HG02938 (cell line): ENCODE data around the gene TNFAIP6.

Experiments
- ATAC-seq: cut with Tn5 transposase; IDR thresholded peaks from one replicate; pipeline ENCODE4 v1.9.1; 2021; ENCODE audit warnings: mild to moderate bottlenecking, moderate library complexity; ENCODE audit not compliant: unreplicated experiment

TNFAIP6 gene

GRCh38 chr2:151359768-151360461 lies 2.5 kb downstream of the TNFAIP6 start:
- no peak for ATAC-seq

- no peak for ATAC-seq
Measured at GRCh38 chr2:151361674-151362370, 4.4 kb downstream of the TNFAIP6 start.

GRCh38 chr2:151363709-151364108 lies 6.3 kb downstream of the TNFAIP6 start:
- ATAC-seq: peak; percentile 59

- no peak for ATAC-seq
Measured at GRCh38 chr2:151367571-151367970, 10.2 kb downstream of the TNFAIP6 start.

DNA sequence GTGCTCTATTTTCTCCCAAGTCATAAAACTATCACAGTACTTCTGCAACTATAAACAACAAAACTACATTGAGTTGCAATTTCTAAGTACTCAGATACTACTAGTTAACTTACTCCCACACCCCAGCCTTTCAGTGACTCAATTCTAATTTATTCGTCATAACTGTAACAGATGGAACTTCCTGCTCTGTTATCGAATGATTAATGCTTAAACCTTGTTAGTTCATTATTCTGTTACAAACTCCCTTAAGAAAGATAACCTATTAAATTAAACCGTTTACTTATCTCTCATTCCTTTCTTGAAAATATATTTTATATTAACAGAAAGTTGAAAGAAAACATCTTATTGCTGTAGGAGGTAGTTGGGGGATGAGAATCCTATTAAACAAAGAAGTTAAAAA lies 17.0 kb downstream of the TNFAIP6 start:
- peak; percentile 99 for ATAC-seq

DNA sequence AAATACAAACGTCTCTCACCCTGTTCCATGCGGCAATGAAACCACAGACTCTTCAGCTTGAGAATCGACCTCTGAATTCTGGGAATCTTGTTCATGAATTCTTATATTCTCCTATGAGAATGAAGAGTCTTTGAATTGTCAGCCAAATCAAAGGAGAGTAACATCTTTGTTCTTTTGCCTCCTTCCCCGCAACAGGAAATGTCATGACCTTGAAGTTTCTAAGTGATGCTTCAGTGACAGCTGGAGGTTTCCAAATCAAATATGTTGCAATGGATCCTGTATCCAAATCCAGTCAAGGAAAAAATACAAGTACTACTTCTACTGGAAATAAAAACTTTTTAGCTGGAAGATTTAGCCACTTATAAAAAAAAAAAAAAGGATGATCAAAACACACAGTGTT lies 21.8 kb downstream of the TNFAIP6 start:
- ATAC-seq: no peak

DNA sequence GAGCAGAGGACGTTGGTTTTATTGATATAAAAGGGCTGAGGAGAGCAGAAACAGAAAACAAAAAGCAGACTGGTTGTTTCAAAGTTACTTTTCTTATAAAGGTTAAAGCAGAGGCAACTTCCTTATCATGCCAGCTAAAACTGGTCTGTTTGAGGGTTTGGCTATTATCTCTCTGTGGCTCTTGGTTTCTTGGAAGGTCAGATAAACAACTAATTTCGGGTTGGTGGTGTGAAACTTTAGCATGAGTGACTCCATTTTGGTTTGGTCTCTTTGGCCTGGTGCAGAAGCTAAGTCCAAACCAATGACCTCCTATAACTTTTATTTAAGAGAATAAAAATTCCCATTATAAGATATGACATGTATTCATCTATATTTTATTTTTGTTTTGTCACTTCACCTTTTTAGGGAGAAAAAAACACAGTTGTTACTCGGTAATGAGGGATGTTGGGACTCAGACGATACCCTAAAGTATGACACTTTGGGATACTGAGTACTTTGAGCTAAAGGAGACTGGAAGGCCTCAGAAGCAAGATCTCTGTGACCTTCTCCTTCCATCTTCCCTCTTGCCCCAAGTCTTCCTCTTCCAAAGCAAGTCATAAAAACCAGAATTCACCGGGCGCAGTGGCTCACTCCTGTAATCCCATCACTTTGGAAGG lies 23.3 kb downstream of the TNFAIP6 start:
- ATAC-seq: no peak

DNA sequence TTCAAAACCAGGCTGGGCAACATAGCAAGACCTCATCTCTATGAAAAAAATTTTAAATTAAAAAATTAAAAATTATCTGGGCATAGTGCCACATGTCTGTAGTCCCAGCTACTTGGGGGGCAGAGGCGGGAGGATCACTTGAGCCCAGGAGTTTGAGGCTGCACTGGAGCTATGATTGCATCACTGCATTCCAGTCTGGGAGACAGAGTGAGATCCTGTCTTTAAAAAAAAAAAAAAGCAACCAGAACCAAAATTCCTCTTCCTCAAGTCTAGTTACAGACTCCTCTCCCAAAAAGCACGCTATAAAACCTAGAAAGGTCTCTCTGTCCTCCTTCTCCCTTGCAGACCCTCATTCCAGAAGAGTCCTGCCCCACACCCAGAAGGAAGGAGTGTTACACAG lies 23.9 kb downstream of the TNFAIP6 start:
- no peak for ATAC-seq

GRCh38 chr2:151388011-151388410 lies 30.6 kb downstream of the TNFAIP6 start:
- no peak for ATAC-seq

GRCh38 chr2:151391436-151391835 lies 34.0 kb downstream of the TNFAIP6 start:
- ATAC-seq: no peak

DNA sequence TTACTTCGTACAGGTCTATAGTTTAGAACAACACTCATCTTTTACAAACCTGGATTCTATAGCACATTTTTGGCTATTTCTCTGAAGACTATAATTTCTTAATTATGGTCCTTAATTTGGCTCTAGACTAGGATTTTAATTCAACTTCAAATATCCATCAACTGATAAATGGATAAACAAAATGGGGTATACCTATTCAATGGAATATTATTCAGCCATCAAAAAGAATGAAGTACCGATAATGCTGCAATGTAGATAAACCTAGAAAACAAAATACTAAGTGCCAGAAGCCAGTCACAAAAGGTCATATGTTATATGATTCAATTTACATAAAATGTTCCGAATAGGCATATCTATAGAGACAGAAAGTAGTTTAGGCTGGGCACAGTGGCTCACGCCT lies 37.1 kb downstream of the TNFAIP6 start:
- ATAC-seq: no peak

- no peak for ATAC-seq
Measured at GRCh38 chr2:151395509-151396374, 38.4 kb downstream of the TNFAIP6 start.

DNA sequence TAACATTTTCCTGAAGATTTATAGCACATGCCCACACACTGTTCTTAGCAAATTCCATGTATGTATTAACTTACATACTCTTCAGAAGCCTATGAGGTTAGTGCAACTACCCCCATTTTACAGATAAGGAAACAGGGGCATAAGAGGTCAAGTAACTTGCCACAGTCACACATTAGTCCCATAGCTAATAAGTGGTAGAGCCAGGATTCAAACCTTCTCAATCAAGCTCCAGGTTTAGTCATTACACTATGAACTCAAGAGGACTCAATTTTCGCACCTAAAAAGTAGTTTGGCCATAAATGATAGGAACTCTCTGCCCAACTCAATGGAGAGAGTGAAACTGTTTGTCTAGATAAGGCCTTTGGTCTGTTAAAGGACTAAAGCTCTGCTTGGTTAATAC lies 42.6 kb downstream of the TNFAIP6 start:
- no peak for ATAC-seq

DNA sequence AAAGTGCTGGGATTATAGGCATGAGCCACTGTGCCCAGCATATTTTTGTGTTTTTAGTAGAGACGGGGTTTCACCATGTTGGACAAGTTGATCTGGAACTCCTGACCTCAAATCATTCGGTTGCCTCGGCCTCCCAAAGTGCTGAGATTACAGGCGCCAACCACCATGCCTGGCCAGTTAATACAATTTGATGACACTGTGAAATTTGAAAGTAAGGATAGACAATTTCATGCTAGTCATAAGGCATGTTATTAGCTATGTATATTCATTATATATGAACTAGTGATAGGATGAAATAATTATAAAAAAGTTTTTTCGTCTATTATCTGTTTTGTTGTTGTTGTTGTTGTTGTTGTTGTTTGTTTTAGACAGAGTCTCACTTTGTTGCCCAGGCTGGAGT lies 43.8 kb downstream of the TNFAIP6 start:
- no peak for ATAC-seq

GRCh38 chr2:151403914-151404313 lies 46.5 kb downstream of the TNFAIP6 start:
- no peak for ATAC-seq

DNA sequence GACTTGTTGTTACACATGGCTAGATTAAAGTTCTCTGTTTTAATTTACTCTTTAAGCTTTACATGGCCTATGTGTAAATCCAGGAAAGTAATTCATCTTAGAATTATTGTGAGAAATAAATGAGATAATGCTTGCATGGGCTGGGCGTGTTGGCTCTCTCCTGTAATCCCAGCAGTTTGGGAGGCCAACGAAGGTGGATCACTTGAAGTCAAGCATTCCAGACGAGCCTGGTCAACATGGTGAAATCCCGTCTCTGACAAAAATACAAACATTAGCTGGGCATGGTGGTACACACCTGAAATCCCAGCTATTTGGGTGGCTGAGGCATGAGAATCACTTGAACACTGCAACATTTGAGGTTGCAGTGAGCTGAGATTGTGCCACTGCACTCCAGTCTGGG lies 48.0 kb downstream of the TNFAIP6 start:
- no peak for ATAC-seq

GRCh38 chr2:151407281-151407680 lies 49.9 kb downstream of the TNFAIP6 start:
- ATAC-seq: no peak

- no peak for ATAC-seq
Measured at GRCh38 chr2:151408788-151409600, 51.6 kb downstream of the TNFAIP6 start.

- ATAC-seq: peak; percentile 90
Measured at GRCh38 chr2:151409601-151410484, 52.5 kb downstream of the TNFAIP6 start, which contains the start of gene RIF1. Gene RIF1, plus strand, starts transcription at chr2:151409902. Its CDS starts 522 bp downstream, at chr2:151410424.
